PC-9 (cell line): ENCODE results near the gene MPP2. TPM values are rescaled to one million over a fixed set of nuclear protein-coding genes. Genes with fewer than 3 reads are reported as not detected.

Experiments used
- BruUV-seq: library from RNA; stranded (reverse); fragments of 400-500 nt; replicated peaks from 2 replicates; lab custom pipeline; 2021; lab: Mats Ljungman, UMichigan
- CTCF ChIA-PET: fragments of 300-600 bp; sonication (Branson Sonifier 250); formaldehyde crosslinking; loops from one replicate; lab custom pipeline; 2022; ENCODE audit warnings: antibody characterized with exemption; lab: Charles Lee
- POLR2A ChIA-PET: fragments of 300-600 bp; sonication (Branson Sonifier 250); formaldehyde crosslinking; loops from one replicate; lab custom pipeline; 2022; ENCODE audit warnings: antibody characterized with exemption; ENCODE audit not compliant: unreplicated experiment; lab: Charles Lee
- DNase-seq, 2 experiments: peaks; one replicate each; pipeline versions ENCODE4 v3.0.0 to v3.0.0-alpha.2; 2015 to 2022; ENCODE audit warnings: mixed read lengths in 1 of 2
- H2AFZ ChIP-seq: fragments of 200-600 bp; sonication (generic); 2 replicates; pipeline ENCODE4 v1.8.1; 2017; ENCODE audit warnings: antibody characterized with exemption
- H3F3A ChIP-seq: fragments of 200-600 bp; sonication (generic); 2 replicates; pipeline ENCODE4 v1.8.1; 2017; ENCODE audit warnings: antibody characterized with exemption, mild to moderate bottlenecking, low read depth; ENCODE audit not compliant: insufficient read depth
- H3K27ac ChIP-seq: fragments of 200-600 bp; sonication (generic); 2 replicates; pipeline ENCODE4 v1.6.1; 2016; ENCODE audit warnings: mixed run types
- H3K27me3 ChIP-seq: fragments of 200-600 bp; sonication (generic); 2 replicates; pipeline ENCODE4 v1.6.1; 2016; ENCODE audit warnings: low read depth, mixed run types; ENCODE audit not compliant: insufficient read depth
- H3K36me3 ChIP-seq: fragments of 200-600 bp; sonication (generic); 2 replicates; pipeline ENCODE4 v1.6.1; 2016; ENCODE audit warnings: low read depth, mixed run types
- H3K4me1 ChIP-seq: fragments of 200-600 bp; sonication (generic); replicated peaks from 2 replicates; pipeline ENCODE4 v1.6.1; 2016; ENCODE audit warnings: mixed run types; ENCODE audit not compliant: insufficient read depth
- H3K4me2 ChIP-seq: fragments of 200-600 bp; sonication (generic); 2 replicates; pipeline ENCODE4 v1.6.1; 2017; ENCODE audit warnings: mixed run types
- H3K4me3 ChIP-seq: fragments of 200-600 bp; sonication (generic); 2 replicates; pipeline ENCODE4 v1.6.1; 2016; ENCODE audit warnings: mixed run types
- H3K79me2 ChIP-seq: fragments of 200-600 bp; sonication (generic); 2 replicates; pipeline ENCODE4 v1.6.1; 2017; ENCODE audit warnings: low read depth, mixed run types
- H3K9me2 ChIP-seq: fragments of 200-600 bp; sonication (generic); 2 replicates; pipeline ENCODE4 v1.8.1; 2017; ENCODE audit warnings: mild to moderate bottlenecking; ENCODE audit not compliant: insufficient read depth
- H3K9me3 ChIP-seq: fragments of 200-600 bp; sonication (generic); 2 replicates; pipeline ENCODE4 v1.8.1; 2016; ENCODE audit warnings: low read depth; ENCODE audit not compliant: insufficient read depth
- H4K20me1 ChIP-seq: fragments of 200-600 bp; sonication (generic); 2 replicates; pipeline ENCODE4 v1.8.1; 2017; ENCODE audit not compliant: insufficient read depth
- EZH2 ChIP-seq: fragments of 200-600 bp; sonication (generic); IDR thresholded peaks from 2 replicates; pipeline ENCODE4 v1.8.0; 2017; ENCODE audit warnings: antibody characterized with exemption, low read depth
- intact Hi-C: fragments of 100-400 bp; cut with micrococcal nuclease; formaldehyde crosslinking; loops from one replicate; pipeline ENCODE4 v1.10.0; 2022; ENCODE audit not compliant: unreplicated experiment
- total RNA-seq: library from RNA; stranded (reverse); gene quantifications from 2 replicates; pipeline ENCODE4 v1.2.3, GENCODE V29; 2021
- TF ChIP-seq, protein P1 (sequence below): fragments of 200-600 bp; sonication (generic); conservative IDR thresholded peaks from 2 replicates; pipeline ENCODE4 v1.6.1; 2017; ENCODE audit warnings: mixed run types, antibody characterized with exemption, mild to moderate bottlenecking, moderate library complexity

The MPP2 gene
- total RNA-seq, 1 experiment from 2014 or later = 5.6 TPM

DNA sequence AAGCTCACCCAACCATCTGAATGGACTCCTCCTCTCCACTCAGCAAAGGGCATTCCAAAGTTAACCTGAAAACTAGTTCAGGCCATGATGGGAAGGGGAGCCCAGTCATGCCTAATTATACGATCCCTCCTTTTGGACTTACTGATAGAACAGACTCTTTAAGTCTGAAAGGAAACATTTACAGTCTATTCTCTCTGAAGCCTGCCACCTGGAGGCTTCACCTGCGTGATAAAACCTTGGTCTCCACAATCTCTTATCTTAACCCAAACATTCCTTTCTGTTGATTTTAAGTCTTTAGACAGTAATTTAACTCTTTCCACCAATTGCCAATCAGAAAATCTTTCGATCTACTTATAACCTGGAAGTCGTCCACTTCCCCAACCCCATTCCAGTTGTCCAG lies 9.0 kb upstream of the MPP2 start:
- H3K36me3 ChIP-seq = no peaks in the 10 kb centered on the region
- TF ChIP-seq, protein P1, sequence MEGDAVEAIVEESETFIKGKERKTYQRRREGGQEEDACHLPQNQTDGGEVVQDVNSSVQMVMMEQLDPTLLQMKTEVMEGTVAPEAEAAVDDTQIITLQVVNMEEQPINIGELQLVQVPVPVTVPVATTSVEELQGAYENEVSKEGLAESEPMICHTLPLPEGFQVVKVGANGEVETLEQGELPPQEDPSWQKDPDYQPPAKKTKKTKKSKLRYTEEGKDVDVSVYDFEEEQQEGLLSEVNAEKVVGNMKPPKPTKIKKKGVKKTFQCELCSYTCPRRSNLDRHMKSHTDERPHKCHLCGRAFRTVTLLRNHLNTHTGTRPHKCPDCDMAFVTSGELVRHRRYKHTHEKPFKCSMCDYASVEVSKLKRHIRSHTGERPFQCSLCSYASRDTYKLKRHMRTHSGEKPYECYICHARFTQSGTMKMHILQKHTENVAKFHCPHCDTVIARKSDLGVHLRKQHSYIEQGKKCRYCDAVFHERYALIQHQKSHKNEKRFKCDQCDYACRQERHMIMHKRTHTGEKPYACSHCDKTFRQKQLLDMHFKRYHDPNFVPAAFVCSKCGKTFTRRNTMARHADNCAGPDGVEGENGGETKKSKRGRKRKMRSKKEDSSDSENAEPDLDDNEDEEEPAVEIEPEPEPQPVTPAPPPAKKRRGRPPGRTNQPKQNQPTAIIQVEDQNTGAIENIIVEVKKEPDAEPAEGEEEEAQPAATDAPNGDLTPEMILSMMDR = no peak
- no peak for TF ChIP-seq EZH2
- no peak for DNase-seq
- no peaks in the 10 kb centered on the region; the same call in 1 of the 2 replicates for H4K20me1 ChIP-seq
- no peaks in the 10 kb centered on the region for H3K79me2 ChIP-seq
- ChIA-PET CTCF (no interaction called here), POLR2A (no interaction called here)
- no peaks in the 10 kb centered on the region for H3K9me2 ChIP-seq
- peaks cover 28% of the 10 kb centered on the region for H3K27me3 ChIP-seq
- H3K9me3 ChIP-seq = no peaks in the 10 kb centered on the region
- intact Hi-C loops = no loop called here
- BruUV-seq = no TSS peak
- no peak overlapping the region for H3K27ac ChIP-seq
- H2AFZ ChIP-seq = no peak overlapping the region
- no peak overlapping the region for H3K4me2 ChIP-seq
- no peaks in the 10 kb centered on the region for H3F3A ChIP-seq
- H3K4me3 ChIP-seq = no peak overlapping the region
- H3K4me1 ChIP-seq = no peaks in the 10 kb centered on the region

DNA sequence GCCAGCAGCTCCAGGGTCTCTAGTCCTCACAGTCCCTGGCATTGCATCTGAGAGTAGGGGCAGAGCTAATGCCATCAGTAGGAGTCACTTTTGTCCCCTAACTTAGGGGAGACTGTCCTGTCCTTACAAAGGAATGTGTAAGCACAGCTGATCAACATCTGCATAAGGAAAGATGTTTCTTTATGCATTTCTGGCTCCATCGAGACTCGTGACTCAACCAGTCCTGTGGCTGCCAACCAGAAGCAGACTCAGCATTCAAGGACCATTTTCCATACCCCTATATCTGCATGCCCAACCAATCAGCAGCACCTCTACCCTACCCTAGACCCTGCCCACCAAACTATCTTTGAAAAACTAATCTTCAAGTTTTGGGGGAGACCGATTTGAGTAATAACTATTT lies 8.2 kb upstream of the MPP2 start:
- H3K79me2 ChIP-seq = no peaks in the 10 kb centered on the region
- no peak overlapping the region for H3K4me3 ChIP-seq
- DNase-seq = no peak
- H3F3A ChIP-seq = no peaks in the 10 kb centered on the region
- intact Hi-C loops = no loop called here
- H3K9me2 ChIP-seq = no peaks in the 10 kb centered on the region
- no peak overlapping the region for H3K4me2 ChIP-seq
- ChIA-PET POLR2A (interaction anchor here (0.7 kb wide), 1 partner anchor 253 kb away, joined by 4 read pairs; no protein-coding TSS in a partner anchor), CTCF (no interaction called here)
- H3K36me3 ChIP-seq = no peaks in the 10 kb centered on the region
- peaks cover 29% of the 10 kb centered on the region for H3K27me3 ChIP-seq
- no peaks in the 10 kb centered on the region for H3K4me1 ChIP-seq
- H3K9me3 ChIP-seq = no peaks in the 10 kb centered on the region
- H4K20me1 ChIP-seq = no peaks in the 10 kb centered on the region; the same call in 1 of the 2 replicates
- TF ChIP-seq, protein P1 = no peak
- no peak for TF ChIP-seq EZH2
- no peak overlapping the region for H2AFZ ChIP-seq
- H3K27ac ChIP-seq = no peak overlapping the region
- no TSS peak for BruUV-seq

DNA sequence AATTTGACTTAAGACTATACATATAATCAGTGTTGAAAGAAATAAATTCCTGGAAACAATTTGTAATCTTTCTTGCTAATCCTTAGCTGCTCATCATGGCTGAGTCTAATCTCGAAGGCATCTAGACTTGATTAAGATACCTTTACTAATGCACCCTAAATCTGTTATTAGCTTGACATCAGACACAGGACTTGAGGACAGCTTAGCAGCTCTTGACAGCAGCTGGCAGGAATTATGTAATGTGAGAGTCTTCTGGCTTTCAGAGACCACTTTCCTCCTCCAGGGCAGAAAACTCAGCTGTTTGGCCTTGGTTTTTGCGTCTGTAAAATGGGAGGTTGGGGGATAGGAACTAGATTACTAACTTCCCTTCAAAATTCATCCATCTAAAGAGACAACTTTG lies 7.1 kb upstream of the MPP2 start:
- Histone ChIP-seq H3K79me2 (no peaks in the 10 kb centered on the region), H3K36me3 (no peaks in the 10 kb centered on the region), H3K9me3 (no peaks in the 10 kb centered on the region), H3K27ac (no peak overlapping the region), H3K27me3 (peaks cover 29% of the 10 kb centered on the region), H3K4me3 (no peak overlapping the region), H3K4me2 (no peak overlapping the region), H3F3A (peaks cover 3% of the 10 kb centered on the region; the same call in 1 of the 2 replicates), H3K9me2 (no peaks in the 10 kb centered on the region), H2AFZ (no peak overlapping the region), H4K20me1 (no peaks in the 10 kb centered on the region; the same call in 1 of the 2 replicates), H3K4me1 (no peaks in the 10 kb centered on the region)
- ChIA-PET CTCF (interaction anchor here (0.6 kb wide), 1 partner anchor 865 kb away, joined by 3 read pairs; no protein-coding TSS in a partner anchor), POLR2A (no interaction called here)
- no peak for DNase-seq
- intact Hi-C loops = no loop called here
- TF ChIP-seq, protein P1 = no peak
- no peak for TF ChIP-seq EZH2
- no TSS peak for BruUV-seq
